ENCODE data around the gene MKRN2. TPM values are rescaled to one million over a fixed set of nuclear protein-coding genes. Genes with fewer than 3 reads are reported as not detected.

MKRN2 gene
- total RNA-seq, 1 experiment from 2014 or later, result 27.9 TPM

GRCh38 chr3:12568747-12569146 lies 11.9 kb downstream of the MKRN2 start:
- H3K4me2 ChIP-seq (ENCODE audit: low read length), result no peak overlapping the region
- ATAC-seq, result no peak
- no peaks in the 10 kb centered on the region for H3K9me3 ChIP-seq (ENCODE audit: control insufficient read depth in 1 of 2, insufficient read depth in 1 of 2, low read depth in 1 of 2, low read length in 2 of 2)
- no peak for DNase-seq (ENCODE audit: low read depth, low spot score)
- no peak for TF ChIP-seq EZH2phosphoT487 (IDR thresholded peaks at IDR 0.05; ENCODE audit: borderline replicate concordance)
- no peak for TF ChIP-seq YY1 (IDR thresholded peaks at IDR 0.05; ENCODE audit: extremely low read depth, insufficient replicate concordance, low read depth, low read length)
- TF ChIP-seq POLR2A (IDR thresholded peaks at IDR 0.05; ENCODE audit: borderline replicate concordance, extremely low read depth, insufficient read depth, insufficient read length), result no peak
- no peak for TF ChIP-seq SP1 (IDR thresholded peaks at IDR 0.05; ENCODE audit: low read depth)
- no peak for TF ChIP-seq CEBPB (IDR thresholded peaks at IDR 0.05; ENCODE audit: low read depth)
- TF ChIP-seq MAX (IDR thresholded peaks at IDR 0.05), result no peak
- TF ChIP-seq POLR2AphosphoS5 (IDR thresholded peaks at IDR 0.05; ENCODE audit: low read depth, low read length), result no peak
- TF ChIP-seq ELF1 (IDR thresholded peaks at IDR 0.05; ENCODE audit: borderline replicate concordance, low read depth), result no peak
- TF ChIP-seq ZFX (IDR thresholded peaks at IDR 0.05), result no peak
- no peak for TF ChIP-seq ZBTB33 (IDR thresholded peaks at IDR 0.05; ENCODE audit: extremely low read depth, insufficient replicate concordance, low read length)
- TF ChIP-seq JUND (IDR thresholded peaks at IDR 0.05), result no peak
- no peak for TF ChIP-seq SRF (IDR thresholded peaks at IDR 0.05; ENCODE audit: low read depth)
- no peak for TF ChIP-seq CBX3 (IDR thresholded peaks at IDR 0.05; ENCODE audit: low read depth)
- no peak for TF ChIP-seq FOSL1 (IDR thresholded peaks at IDR 0.05; ENCODE audit: low read depth)
- TF ChIP-seq TCF7L2 (IDR thresholded peaks at IDR 0.05; ENCODE audit: borderline replicate concordance, extremely low read depth, insufficient read depth, insufficient read length), result no peak
- TF ChIP-seq ZNF274 (IDR thresholded peaks at IDR 0.05; ENCODE audit: low read depth, low read length), result no peak
- no peak for TF ChIP-seq EGR1 (IDR thresholded peaks at IDR 0.05; ENCODE audit: low read depth)
- TF ChIP-seq REST (IDR thresholded peaks at IDR 0.05; ENCODE audit: low read depth), result no peak
- TF ChIP-seq EZH2 (IDR thresholded peaks at IDR 0.05), result no peak
- TF ChIP-seq SIN3A (IDR thresholded peaks at IDR 0.05; ENCODE audit: low read depth), result no peak
- no peaks in the 10 kb centered on the region for H3K9me2 ChIP-seq (ENCODE audit: insufficient read depth)
- ChIA-PET CTCF (no interaction called here), RAD21 (ENCODE audit: low non-redundant PET in 1 of 2, low total read pairs in 2 of 2, uncharacterized antibody in 2 of 2, unreplicated experiment in 2 of 2) (no interaction called here), POLR2A (no interaction called here)
- H3K79me2 ChIP-seq (ENCODE audit: insufficient read depth, low read length), result peaks cover 51% of the 10 kb centered on the region
- no TSS peak for BruUV-seq (replicated peaks)
- H3K27ac ChIP-seq (ENCODE audit: low read depth, low read length), result no peak overlapping the region
- H3K4me3 ChIP-seq (replicated peaks in 1 of 2; ENCODE audit: low read depth in 1 of 2, low read length in 2 of 2), result no peak overlapping the region
- 0 out of 2 replicates have a peak, but pooled peaks cover 5% of the 10 kb centered on the region for H4K20me1 ChIP-seq (ENCODE audit: insufficient read depth)
- H3K27me3 ChIP-seq (ENCODE audit: insufficient read depth, low read length), result no peaks in the 10 kb centered on the region
- H2AFZ ChIP-seq (ENCODE audit: low read depth, low read length, poor library complexity, severe bottlenecking), result no peak overlapping the region
- no peak overlapping the region for H3K9ac ChIP-seq (ENCODE audit: low read length)
- intact Hi-C loops (cut with micrococcal nuclease), result no loop called here
- peaks cover 20 to 28% of the 10 kb centered on the region in 2 experiments; a peak in 3 of 4 replicates for H3K36me3 ChIP-seq (ENCODE audit: control insufficient read depth in 1 of 2, insufficient read depth in 2 of 2, low read length in 2 of 2)
- no peaks in the 10 kb centered on the region for H3K4me1 ChIP-seq (ENCODE audit: control insufficient read depth in 1 of 2, insufficient read depth in 2 of 2, low read length in 2 of 2)

Measured in HCT116 (cell line).